ENCODE results near the gene ZNF33A. TPM values are rescaled to one million over a fixed set of nuclear protein-coding genes. Genes with fewer than 3 reads are reported as not detected.

The ZNF33A gene
- total and polyA plus RNA-seq, 4 donors, result 9.4 to 63.4 (median 18.0) TPM

GRCh38 chr10:38093816-38094157 is 83.3 kb downstream of the ZNF33A start:
- H3K36me3 ChIP-seq (ENCODE audit: control insufficient read depth in 4 of 4, insufficient read depth in 4 of 4, low read length in 4 of 4), result peaks cover 5 to 25% (median 19%) of the 10 kb centered on the region in 4 donors
- DNase-seq, result no peak
- peak; percentile 7 for ATAC-seq (ENCODE audit: insufficient read depth, low FRiP score)
- peaks cover 0 to 3% (median 1%) of the 10 kb centered on the region in 4 donors for H3K9me3 ChIP-seq (ENCODE audit: control insufficient read depth in 4 of 4, insufficient read depth in 3 of 4, low read length in 3 of 4)
- H3K4me3 ChIP-seq, result no peak overlapping the region
- no peaks in the 10 kb centered on the region for H3K27me3 ChIP-seq (ENCODE audit: control insufficient read depth in 3 of 3, insufficient read depth in 3 of 3, low read length in 2 of 3)
- no peak for TF ChIP-seq CTCF (IDR thresholded peaks at IDR 0.05; ENCODE audit: control extremely low read depth, extremely low read depth)
- peaks cover 0 to 9% (median 4%) of the 10 kb centered on the region in 5 donors for H3K4me1 ChIP-seq (ENCODE audit: control insufficient read depth in 5 of 5, insufficient read depth in 5 of 5, low read length in 5 of 5)
- peak overlapping the region in 1 of 2 donors; percentile 9 for H3K27ac ChIP-seq (ENCODE audit: low read depth in 1 of 2, low read length in 1 of 2)
- H3K9ac ChIP-seq (ENCODE audit: insufficient read depth in 1 of 2, low read length in 2 of 2), result peak overlapping the region; percentile 69 to 96
- WGBS, 2 donors, result 11 to 13% methylated on average over 16 of the region's 16 CpGs

- peak within 1 kb of the TSS; percentile 86 to 96 for H3K9ac ChIP-seq (ENCODE audit: insufficient read depth in 1 of 2, low read length in 2 of 2)
- DNase-seq, result peak; percentile 95 to 99 (median 98)
- peak within 1 kb of the TSS; percentile 70 for H3K4me3 ChIP-seq
- H3K27ac ChIP-seq (ENCODE audit: low read depth in 1 of 2, low read length in 1 of 2), result peak within 1 kb of the TSS; percentile 45 to 72
- TF ChIP-seq CTCF (IDR thresholded peaks at IDR 0.05; ENCODE audit: control extremely low read depth, extremely low read depth), result no peak
- H3K27me3 ChIP-seq (ENCODE audit: control insufficient read depth in 3 of 3, insufficient read depth in 3 of 3, low read length in 2 of 3), result no peaks in the 10 kb centered on the region
- H3K9me3 ChIP-seq (ENCODE audit: control insufficient read depth in 4 of 4, insufficient read depth in 3 of 4, low read length in 3 of 4), result peaks cover 0 to 4% (median 2%) of the 10 kb centered on the region in 4 donors
- ATAC-seq (ENCODE audit: insufficient read depth, low FRiP score), result peak; percentile 99
- WGBS, 2 donors, result 0% methylated on average over 56 to 59 of the region's 59 CpGs
- peaks cover 5 to 30% (median 21%) of the 10 kb centered on the region in 4 donors for H3K36me3 ChIP-seq (ENCODE audit: control insufficient read depth in 4 of 4, insufficient read depth in 4 of 4, low read length in 4 of 4)
- peaks cover 0 to 9% (median 4%) of the 10 kb centered on the region in 5 donors for H3K4me1 ChIP-seq (ENCODE audit: control insufficient read depth in 5 of 5, insufficient read depth in 5 of 5, low read length in 5 of 5)
These were observed 83.9 kb downstream of the ZNF33A start, which contains the start of gene ZNF37A for GRCh38 chr10:38094158-38094926. ZNF37A (plus strand) TSS chr10:38094337; CDS start chr10:38096618, 2,281 bp downstream.

- no peak for TF ChIP-seq CTCF (IDR thresholded peaks at IDR 0.05; ENCODE audit: control extremely low read depth, extremely low read depth)
- Histone ChIP-seq H3K36me3 (ENCODE audit: control insufficient read depth in 4 of 4, insufficient read depth in 4 of 4, low read length in 4 of 4) (peaks cover 5 to 35% (median 24%) of the 10 kb centered on the region in 4 donors), H3K27ac (ENCODE audit: low read depth in 1 of 2, low read length in 1 of 2) (peak overlapping the region; percentile 45 to 72), H3K4me1 (ENCODE audit: control insufficient read depth in 5 of 5, insufficient read depth in 5 of 5, low read length in 5 of 5) (peaks cover 0 to 9% (median 4%) of the 10 kb centered on the region in 5 donors), H3K9ac (ENCODE audit: insufficient read depth in 1 of 2, low read length in 2 of 2) (peak overlapping the region; percentile 86 to 96), H3K27me3 (ENCODE audit: control insufficient read depth in 3 of 3, insufficient read depth in 3 of 3, low read length in 2 of 3) (no peaks in the 10 kb centered on the region), H3K4me3 (peak overlapping the region; percentile 70), H3K9me3 (ENCODE audit: control insufficient read depth in 4 of 4, insufficient read depth in 3 of 4, low read length in 3 of 4) (peaks cover 0 to 4% (median 2%) of the 10 kb centered on the region in 4 donors)
- WGBS, 2 donors, result 53 to 65% methylated on average over 21 of the region's 21 CpGs
- DNase-seq (no peak), ATAC-seq (ENCODE audit: insufficient read depth, low FRiP score) (no peak)
These were observed 84.6 kb downstream of the ZNF33A start for GRCh38 chr10:38094927-38095574.
